ENCODE data around the gene PNPLA7. TPM values are rescaled to one million over a fixed set of nuclear protein-coding genes. Genes with fewer than 3 reads are reported as not detected.

PNPLA7 gene
- total RNA-seq, 1 experiment from 2014 or later: 3.9 TPM

GRCh38 chr9:137589441-137590122 lies 39.4 kb upstream of the PNPLA7 start:
- ATAC-seq (peak; percentile 27), DNase-seq (ENCODE audit: low read depth, low spot score) (no peak)
- no peak for TF ChIP-seq TCF7L2 (IDR thresholded peaks at IDR 0.05; ENCODE audit: low read depth, low read length)
- TF ChIP-seq SIN3A (IDR thresholded peaks at IDR 0.05; ENCODE audit: borderline replicate concordance, insufficient read depth, low read depth, low read length): no peak
- TF ChIP-seq, protein P1, sequence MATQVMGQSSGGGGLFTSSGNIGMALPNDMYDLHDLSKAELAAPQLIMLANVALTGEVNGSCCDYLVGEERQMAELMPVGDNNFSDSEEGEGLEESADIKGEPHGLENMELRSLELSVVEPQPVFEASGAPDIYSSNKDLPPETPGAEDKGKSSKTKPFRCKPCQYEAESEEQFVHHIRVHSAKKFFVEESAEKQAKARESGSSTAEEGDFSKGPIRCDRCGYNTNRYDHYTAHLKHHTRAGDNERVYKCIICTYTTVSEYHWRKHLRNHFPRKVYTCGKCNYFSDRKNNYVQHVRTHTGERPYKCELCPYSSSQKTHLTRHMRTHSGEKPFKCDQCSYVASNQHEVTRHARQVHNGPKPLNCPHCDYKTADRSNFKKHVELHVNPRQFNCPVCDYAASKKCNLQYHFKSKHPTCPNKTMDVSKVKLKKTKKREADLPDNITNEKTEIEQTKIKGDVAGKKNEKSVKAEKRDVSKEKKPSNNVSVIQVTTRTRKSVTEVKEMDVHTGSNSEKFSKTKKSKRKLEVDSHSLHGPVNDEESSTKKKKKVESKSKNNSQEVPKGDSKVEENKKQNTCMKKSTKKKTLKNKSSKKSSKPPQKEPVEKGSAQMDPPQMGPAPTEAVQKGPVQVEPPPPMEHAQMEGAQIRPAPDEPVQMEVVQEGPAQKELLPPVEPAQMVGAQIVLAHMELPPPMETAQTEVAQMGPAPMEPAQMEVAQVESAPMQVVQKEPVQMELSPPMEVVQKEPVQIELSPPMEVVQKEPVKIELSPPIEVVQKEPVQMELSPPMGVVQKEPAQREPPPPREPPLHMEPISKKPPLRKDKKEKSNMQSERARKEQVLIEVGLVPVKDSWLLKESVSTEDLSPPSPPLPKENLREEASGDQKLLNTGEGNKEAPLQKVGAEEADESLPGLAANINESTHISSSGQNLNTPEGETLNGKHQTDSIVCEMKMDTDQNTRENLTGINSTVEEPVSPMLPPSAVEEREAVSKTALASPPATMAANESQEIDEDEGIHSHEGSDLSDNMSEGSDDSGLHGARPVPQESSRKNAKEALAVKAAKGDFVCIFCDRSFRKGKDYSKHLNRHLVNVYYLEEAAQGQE (IDR thresholded peaks at IDR 0.05; ENCODE audit: insufficient read depth in 1 of 2, low read depth in 2 of 2, low read length in 1 of 2): no peak
- no peak for TF ChIP-seq POLR2AphosphoS5 (IDR thresholded peaks at IDR 0.05; ENCODE audit: low read depth, low read length)
- no peak for TF ChIP-seq CTCF (IDR thresholded peaks at IDR 0.05)
- Histone ChIP-seq H3K27me3 (ENCODE audit: control insufficient read depth, insufficient read depth, low read length) (no peaks in the 10 kb centered on the region), H3K4me1 (ENCODE audit: control insufficient read depth, insufficient read depth, low read length) (peaks cover 3% of the 10 kb centered on the region; the same call in 1 of the 2 replicates), H3K4me3 (ENCODE audit: low read depth in 2 of 2, low read length in 2 of 2) (peak overlapping the region; percentile 57 to 63), H3K9me3 (ENCODE audit: control insufficient read depth, insufficient read depth, low read depth, low read length) (no peaks in the 10 kb centered on the region), H3K27ac (ENCODE audit: low read length) (0 out of 2 replicates have a peak overlapping the region, but pooled peaks have one; percentile 54), H3K36me3 (ENCODE audit: control insufficient read depth, insufficient read depth, low read length) (no peaks in the 10 kb centered on the region; the same call in 1 of the 2 replicates)
- in situ Hi-C loops (cut with HindIII; ENCODE audit: low pct_unique_long_range_greater_than_20kb, low sequenced_read_pairs): no loop called here
- ChIA-PET POLR2A (no interaction called here), CTCF (no interaction called here)
- BruUV-seq (replicated peaks): no TSS peak
- intact Hi-C loops (cut with micrococcal nuclease; ENCODE audit: unreplicated experiment): no loop called here

DNA sequence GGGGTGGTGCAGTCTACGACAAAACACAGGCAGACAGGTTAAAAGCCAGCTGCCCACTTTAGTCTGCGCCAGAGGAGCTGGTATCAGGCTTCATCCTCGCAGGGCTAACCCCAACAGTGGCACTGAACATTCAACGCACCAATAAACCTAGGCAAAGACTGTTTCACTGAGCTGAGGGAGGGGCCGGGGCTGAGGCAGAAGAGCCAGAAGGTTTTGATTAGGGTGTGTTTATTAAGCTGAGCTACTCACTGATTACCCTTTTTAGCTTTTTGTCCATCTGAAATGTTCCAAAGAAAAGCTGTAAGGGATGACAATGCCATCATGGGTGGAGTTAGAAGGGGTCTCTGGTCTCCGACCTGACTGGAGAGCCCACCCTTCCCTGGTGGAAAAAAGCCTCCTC lies 38.7 kb upstream of the PNPLA7 start:
- peak overlapping the region; percentile 57 to 63 for H3K4me3 ChIP-seq (ENCODE audit: low read depth in 2 of 2, low read length in 2 of 2)
- DNase-seq (ENCODE audit: low read depth, low spot score) (no peak), ATAC-seq (no peak)
- in situ Hi-C loops (cut with HindIII; ENCODE audit: low pct_unique_long_range_greater_than_20kb, low sequenced_read_pairs) (no loop called here), intact Hi-C loops (cut with micrococcal nuclease; ENCODE audit: unreplicated experiment) (no loop called here)
- H3K36me3 ChIP-seq (ENCODE audit: control insufficient read depth, insufficient read depth, low read length): no peaks in the 10 kb centered on the region; the same call in 1 of the 2 replicates
- ChIA-PET POLR2A (no interaction called here), CTCF (interaction anchor here (0.6 kb wide), 1 partner anchor 10 kb away, joined by 6 read pairs; no protein-coding TSS in a partner anchor)
- BruUV-seq (replicated peaks): no TSS peak
- no peak overlapping the region for H3K27ac ChIP-seq (ENCODE audit: low read length)
- peaks cover 3% of the 10 kb centered on the region; the same call in 1 of the 2 replicates for H3K4me1 ChIP-seq (ENCODE audit: control insufficient read depth, insufficient read depth, low read length)
- TF ChIP-seq, protein P1 (IDR thresholded peaks at IDR 0.05; ENCODE audit: insufficient read depth in 1 of 2, low read depth in 2 of 2, low read length in 1 of 2): no peak
- TF ChIP-seq SIN3A (IDR thresholded peaks at IDR 0.05; ENCODE audit: borderline replicate concordance, insufficient read depth, low read depth, low read length): no peak
- H3K27me3 ChIP-seq (ENCODE audit: control insufficient read depth, insufficient read depth, low read length): no peaks in the 10 kb centered on the region
- H3K9me3 ChIP-seq (ENCODE audit: control insufficient read depth, insufficient read depth, low read depth, low read length): no peaks in the 10 kb centered on the region

Measured in Panc1 (cell line).